ENCODE measurements around the gene TRIM65. TPM values are rescaled to one million over a fixed set of nuclear protein-coding genes. Genes with fewer than 3 reads are reported as not detected.

TRIM65 gene
- total RNA-seq, 1 experiment from 2014 or later: 23.1 TPM

DNA sequence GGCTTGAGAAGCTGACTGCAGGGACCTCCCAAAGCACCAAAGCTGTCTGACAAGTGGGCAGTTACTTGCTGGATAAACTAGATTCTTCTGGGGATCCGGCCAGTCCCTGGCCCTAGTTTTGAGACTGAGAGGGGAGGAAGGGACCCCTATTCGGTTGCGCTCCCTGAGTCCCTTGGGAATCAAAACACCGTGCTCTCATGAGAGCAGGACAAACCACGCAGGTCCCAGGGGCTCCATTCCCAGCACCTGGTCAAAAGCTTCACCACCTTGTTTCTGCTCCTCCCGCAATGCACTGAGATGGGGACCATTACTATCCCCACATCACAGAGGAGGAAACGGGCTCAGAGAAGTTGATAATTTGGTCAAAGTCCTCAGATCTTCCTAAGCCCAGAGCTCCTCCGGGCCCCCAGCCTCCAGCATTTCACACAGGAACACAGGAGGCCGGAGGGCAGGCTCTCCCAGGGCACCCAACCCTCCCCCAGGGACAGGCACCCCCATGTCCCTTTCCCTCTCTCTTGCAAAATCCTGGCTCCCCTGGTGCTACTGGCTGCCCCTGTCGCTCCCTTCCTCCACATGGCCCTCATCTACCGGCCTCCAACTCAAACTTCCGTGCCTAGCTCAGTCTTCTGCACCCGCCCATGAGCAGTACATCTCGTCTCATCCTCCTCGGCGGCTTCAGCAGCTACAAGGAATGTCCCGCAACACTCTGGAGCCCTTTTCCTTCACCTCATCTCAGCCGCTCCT lies 3.3 kb downstream of the TRIM65 start:
- Histone ChIP-seq H3K4me1 (peaks cover 21% of the 10 kb centered on the region), H3K9me3 (no peaks in the 10 kb centered on the region), H3K36me3 (ENCODE audit: control insufficient read depth, insufficient read depth, low read length) (peaks cover 2% of the 10 kb centered on the region; the same call in 1 of the 2 replicates), H3K27me3 (replicated peaks; ENCODE audit: control insufficient read depth, insufficient read depth, low read length) (no peaks in the 10 kb centered on the region), H3K4me3 (ENCODE audit: low read depth, low read length) (no peak overlapping the region)
- no TSS peak for BruUV-seq (replicated peaks)
- Mint-ChIP-seq H3K9me3 (ENCODE audit: unreplicated experiment) (no peaks in the 10 kb centered on the region), H3K36me3 (ENCODE audit: insufficient read depth, unreplicated experiment) (peaks cover 46% of the 10 kb centered on the region), H3K27me3 (ENCODE audit: insufficient read depth, unreplicated experiment) (no peaks in the 10 kb centered on the region), H3K4me3 (ENCODE audit: unreplicated experiment) (no peak overlapping the region), H3K27ac (ENCODE audit: unreplicated experiment) (no peak overlapping the region), H3K4me1 (ENCODE audit: low read depth, unreplicated experiment) (peaks cover 19% of the 10 kb centered on the region)
- intact Hi-C loops (cut with micrococcal nuclease; ENCODE audit: unreplicated experiment): no loop called here
- CTCF ChIA-PET: interaction anchor here (1.1 kb wide), 1 partner anchor 11 kb away, joined by 3 read pairs; the partner anchor contains the start of gene MRPL38
- POLR2A ChIA-PET: interaction anchor here (0.5 kb wide), 1 partner anchor 43 kb away, joined by 3 read pairs; no protein-coding TSS in a partner anchor
- TF ChIP-seq, protein P1, sequence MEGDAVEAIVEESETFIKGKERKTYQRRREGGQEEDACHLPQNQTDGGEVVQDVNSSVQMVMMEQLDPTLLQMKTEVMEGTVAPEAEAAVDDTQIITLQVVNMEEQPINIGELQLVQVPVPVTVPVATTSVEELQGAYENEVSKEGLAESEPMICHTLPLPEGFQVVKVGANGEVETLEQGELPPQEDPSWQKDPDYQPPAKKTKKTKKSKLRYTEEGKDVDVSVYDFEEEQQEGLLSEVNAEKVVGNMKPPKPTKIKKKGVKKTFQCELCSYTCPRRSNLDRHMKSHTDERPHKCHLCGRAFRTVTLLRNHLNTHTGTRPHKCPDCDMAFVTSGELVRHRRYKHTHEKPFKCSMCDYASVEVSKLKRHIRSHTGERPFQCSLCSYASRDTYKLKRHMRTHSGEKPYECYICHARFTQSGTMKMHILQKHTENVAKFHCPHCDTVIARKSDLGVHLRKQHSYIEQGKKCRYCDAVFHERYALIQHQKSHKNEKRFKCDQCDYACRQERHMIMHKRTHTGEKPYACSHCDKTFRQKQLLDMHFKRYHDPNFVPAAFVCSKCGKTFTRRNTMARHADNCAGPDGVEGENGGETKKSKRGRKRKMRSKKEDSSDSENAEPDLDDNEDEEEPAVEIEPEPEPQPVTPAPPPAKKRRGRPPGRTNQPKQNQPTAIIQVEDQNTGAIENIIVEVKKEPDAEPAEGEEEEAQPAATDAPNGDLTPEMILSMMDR (IDR thresholded peaks at IDR 0.05; ENCODE audit: insufficient read depth in 1 of 2, low read depth in 1 of 2, low read length in 1 of 2, severe bottlenecking in 1 of 2, unreplicated experiment in 1 of 2): no peak
- DNase-seq: no peak

GRCh38 chr17:75892556-75893224 lies 4.1 kb downstream of the TRIM65 start:
- ChIA-PET POLR2A (no interaction called here), CTCF (no interaction called here)
- no TSS peak for BruUV-seq (replicated peaks)
- Histone ChIP-seq H3K4me3 (ENCODE audit: low read depth, low read length) (no peak overlapping the region), H3K27me3 (replicated peaks; ENCODE audit: control insufficient read depth, insufficient read depth, low read length) (no peaks in the 10 kb centered on the region), H3K36me3 (ENCODE audit: control insufficient read depth, insufficient read depth, low read length) (peaks cover 2% of the 10 kb centered on the region; the same call in 1 of the 2 replicates), H3K4me1 (peaks cover 21% of the 10 kb centered on the region), H3K9me3 (no peaks in the 10 kb centered on the region)
- intact Hi-C loops (cut with micrococcal nuclease; ENCODE audit: unreplicated experiment): no loop called here
- Mint-ChIP-seq H3K27me3 (ENCODE audit: insufficient read depth, unreplicated experiment) (no peaks in the 10 kb centered on the region), H3K4me1 (ENCODE audit: low read depth, unreplicated experiment) (peaks cover 19% of the 10 kb centered on the region), H3K9me3 (ENCODE audit: unreplicated experiment) (no peaks in the 10 kb centered on the region), H3K36me3 (ENCODE audit: insufficient read depth, unreplicated experiment) (peaks cover 38% of the 10 kb centered on the region), H3K27ac (ENCODE audit: unreplicated experiment) (no peak overlapping the region), H3K4me3 (ENCODE audit: unreplicated experiment) (no peak overlapping the region)
- DNase-seq: no peak
- TF ChIP-seq, protein P1 (IDR thresholded peaks at IDR 0.05; ENCODE audit: insufficient read depth in 1 of 2, low read depth in 1 of 2, low read length in 1 of 2, severe bottlenecking in 1 of 2, unreplicated experiment in 1 of 2): no peak

DNA sequence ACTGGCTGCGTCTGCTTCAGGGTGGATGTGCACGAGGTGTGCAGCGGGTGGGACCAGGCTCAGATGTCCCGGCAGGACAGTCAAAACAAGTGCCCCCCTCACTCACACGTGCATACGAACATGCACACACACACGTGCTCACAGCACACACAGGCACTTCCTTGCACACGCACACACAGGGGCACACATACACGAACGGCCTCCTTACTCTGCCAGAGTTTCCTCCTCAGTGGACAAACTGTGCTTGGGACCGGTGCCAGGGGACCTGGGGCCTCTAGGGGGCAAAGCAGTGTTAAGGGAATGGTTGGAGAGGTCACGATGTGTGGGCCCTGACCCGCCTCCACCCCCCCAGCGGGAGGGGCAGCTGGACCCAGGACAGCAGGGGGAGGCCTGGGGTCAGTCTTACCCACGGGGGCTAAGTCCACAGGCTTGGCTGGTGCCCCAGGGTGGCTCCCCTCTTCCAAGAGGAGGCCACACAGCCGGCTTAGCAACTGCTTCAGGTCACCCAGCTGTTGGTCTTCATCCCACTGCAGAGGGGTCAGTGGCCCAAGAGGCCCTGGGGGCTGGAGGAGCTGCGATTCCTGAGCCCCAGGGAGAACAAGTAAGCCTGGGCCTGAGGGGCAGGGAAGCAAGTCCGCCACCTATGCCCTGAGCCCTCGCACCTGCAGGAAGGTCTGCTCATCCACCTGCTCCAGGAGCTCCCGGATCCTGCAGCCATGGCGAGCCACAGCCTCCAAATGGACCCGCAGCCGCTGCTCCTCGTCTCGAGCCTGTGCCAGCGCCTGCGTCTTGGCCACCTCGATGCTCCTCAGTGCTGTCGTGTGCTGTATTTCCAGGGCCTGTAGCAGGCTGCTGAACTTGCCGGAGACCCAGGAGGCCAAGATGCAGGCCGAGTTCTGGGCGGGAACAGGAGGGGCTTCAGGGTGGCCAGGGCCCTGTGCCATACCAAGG lies 4.9 kb downstream of the TRIM65 start:
- Mint-ChIP-seq H3K9me3 (ENCODE audit: unreplicated experiment) (no peaks in the 10 kb centered on the region), H3K36me3 (ENCODE audit: insufficient read depth, unreplicated experiment) (peaks cover 30% of the 10 kb centered on the region), H3K27me3 (ENCODE audit: insufficient read depth, unreplicated experiment) (no peaks in the 10 kb centered on the region), H3K4me3 (ENCODE audit: unreplicated experiment) (no peak overlapping the region), H3K27ac (ENCODE audit: unreplicated experiment) (no peak overlapping the region), H3K4me1 (ENCODE audit: low read depth, unreplicated experiment) (peaks cover 19% of the 10 kb centered on the region)
- intact Hi-C loops (cut with micrococcal nuclease; ENCODE audit: unreplicated experiment): no loop called here
- no TSS peak for BruUV-seq (replicated peaks)
- TF ChIP-seq, protein P1 (IDR thresholded peaks at IDR 0.05; ENCODE audit: insufficient read depth in 1 of 2, low read depth in 1 of 2, low read length in 1 of 2, severe bottlenecking in 1 of 2, unreplicated experiment in 1 of 2): no peak
- H3K4me1 ChIP-seq: peaks cover 16% of the 10 kb centered on the region
- CTCF ChIA-PET: no interaction called here
- H3K27me3 ChIP-seq (replicated peaks; ENCODE audit: control insufficient read depth, insufficient read depth, low read length): no peaks in the 10 kb centered on the region
- H3K36me3 ChIP-seq (ENCODE audit: control insufficient read depth, insufficient read depth, low read length): peaks cover 2% of the 10 kb centered on the region; the same call in 1 of the 2 replicates
- DNase-seq: no peak
- H3K9me3 ChIP-seq: no peaks in the 10 kb centered on the region
- POLR2A ChIA-PET: no interaction called here
- no peak overlapping the region for H3K4me3 ChIP-seq (ENCODE audit: low read depth, low read length)
